HG03521 (cell line): ENCODE results near the gene ZMAT2.
A peak's percentile ranks its signal among the peaks of the same experiment; 100 is the strongest.
"Not testable (repeated sequence)": the region's sequence is repeated elsewhere in the genome, so short reads cannot be mapped to it uniquely, and the experiment has no call there.

Experiments used
- ATAC-seq: cut with Tn5 transposase; IDR thresholded peaks from one replicate; pipeline ENCODE4 v1.9.1; 2021; ENCODE audit warnings: mild to moderate bottlenecking, moderate library complexity; ENCODE audit not compliant: unreplicated experiment

Gene ZMAT2

GRCh38 chr5:140707812-140708211, 7.6 kb downstream of the ZMAT2 start:
- no peak for ATAC-seq

- ATAC-seq: not testable (repeated sequence)
These were observed 8.5 kb downstream of the ZMAT2 start for GRCh38 chr5:140708787-140709186.

GRCh38 chr5:140710899-140711552, 10.8 kb downstream of the ZMAT2 start:
- peak; percentile 88 for ATAC-seq

- ATAC-seq: no peak
These were observed 11.5 kb downstream of the ZMAT2 start for GRCh38 chr5:140711794-140712193.

GRCh38 chr5:140713562-140714094, 13.4 kb downstream of the ZMAT2 start:
- no peak for ATAC-seq

GRCh38 chr5:140716238-140716637, 16.0 kb downstream of the ZMAT2 start:
- ATAC-seq: not testable (repeated sequence)

- ATAC-seq: no peak
These were observed 18.0 kb downstream of the ZMAT2 start for GRCh38 chr5:140718266-140718592.

GRCh38 chr5:140720738-140721137, 20.5 kb downstream of the ZMAT2 start:
- ATAC-seq: not testable (repeated sequence)

- not testable (repeated sequence) for ATAC-seq
These were observed 21.1 kb downstream of the ZMAT2 start for GRCh38 chr5:140721395-140721794.

GRCh38 chr5:140725799-140726471, 25.7 kb downstream of the ZMAT2 start:
- peak; percentile 96 for ATAC-seq

GRCh38 chr5:140733098-140733497, 32.9 kb downstream of the ZMAT2 start:
- no peak for ATAC-seq

- ATAC-seq: no peak
These were observed 34.1 kb downstream of the ZMAT2 start for GRCh38 chr5:140734354-140734753.

GRCh38 chr5:140737486-140737885, 37.2 kb downstream of the ZMAT2 start:
- no peak for ATAC-seq

- ATAC-seq: no peak
These were observed 41.7 kb downstream of the ZMAT2 start for GRCh38 chr5:140741967-140742366.

GRCh38 chr5:140753561-140753960, 53.3 kb downstream of the ZMAT2 start:
- no peak for ATAC-seq
